PFSK-1 (cell line): ENCODE data around the gene TRIM61. TPM values are rescaled to one million over a fixed set of nuclear protein-coding genes. Genes with fewer than 3 reads are reported as not detected.

Experiments used
- FOXP2 ChIP-seq: optimal IDR thresholded peaks from 2 replicates; pipeline ENCODE3; 2011; ENCODE audit warnings: borderline replicate concordance, control low read depth, inconsistent platforms; ENCODE audit not compliant: insufficient read depth; ENCODE audit errors: extremely low read length, extremely low read depth
- POLR2AphosphoS5 ChIP-seq: IDR thresholded peaks from 2 replicates; pipeline ENCODE4 v1.6.1; 2012; ENCODE audit warnings: low read depth, mild to moderate bottlenecking, control low read depth, low read length, moderate library complexity
- REST ChIP-seq, 2 experiments: IDR thresholded peaks; 2 replicates each; pipeline versions ENCODE4 v1.6.1 to v1.8.0; 2011 to 2012; ENCODE audit warnings: low read depth in 2 of 2, low read length in 2 of 2, control low read depth in 1 of 2, inconsistent platforms in 1 of 2, mild to moderate bottlenecking in 1 of 2, moderate library complexity in 1 of 2; ENCODE audit not compliant: insufficient read depth in 1 of 2
- SIN3A ChIP-seq: IDR thresholded peaks from 2 replicates; pipeline ENCODE4 v1.6.1; 2012; ENCODE audit warnings: mild to moderate bottlenecking, low read length, moderate library complexity, borderline replicate concordance; ENCODE audit not compliant: insufficient read depth
- TAF1 ChIP-seq: IDR thresholded peaks from 2 replicates; pipeline ENCODE4 v1.6.1; 2012; ENCODE audit warnings: low read length, control low read depth, borderline replicate concordance; ENCODE audit not compliant: insufficient read depth
- polyA plus RNA-seq: library from polyadenylated mRNA; unstranded; fragments of >200 nt; gene quantifications from one replicate; pipeline ENCODE4 v1.2.1, GENCODE V29; 2012; ENCODE audit warnings: low read depth, missing spikeins; ENCODE audit not compliant: insufficient read length

TRIM61 gene
- polyA plus RNA-seq, result 0.29 TPM

GRCh38 chr4:164977243-164978164, at the start of gene TRIM61:
Gene TRIM61 (minus strand): TSS chr4:164977657. CDS start chr4:164970002, 7,655 bp downstream.
- TF ChIP-seq FOXP2, result no peak
- TF ChIP-seq REST (IDR thresholded peaks at IDR 0.05; ENCODE audit: insufficient read depth in 1 of 2, low read depth in 2 of 2, low read length in 2 of 2), result no peak
- no peak for TF ChIP-seq POLR2AphosphoS5
- TF ChIP-seq SIN3A, result no peak
- no peak for TF ChIP-seq TAF1

GRCh38 chr4:165016971-165017370, 39.5 kb upstream of the TRIM61 start:
- TF ChIP-seq TAF1 (no peak), POLR2AphosphoS5 (no peak), FOXP2 (no peak), REST (IDR thresholded peaks at IDR 0.05; ENCODE audit: insufficient read depth in 1 of 2, low read depth in 2 of 2, low read length in 2 of 2) (no peak), SIN3A (no peak)

GRCh38 chr4:165013691-165014090, 36.2 kb upstream of the TRIM61 start:
- TF ChIP-seq SIN3A (no peak), FOXP2 (no peak), REST (IDR thresholded peaks at IDR 0.05; ENCODE audit: insufficient read depth in 1 of 2, low read depth in 2 of 2, low read length in 2 of 2) (no peak), TAF1 (no peak), POLR2AphosphoS5 (no peak)

- no peak for TF ChIP-seq POLR2AphosphoS5
- TF ChIP-seq SIN3A, result no peak
- no peak for TF ChIP-seq REST (IDR thresholded peaks at IDR 0.05; ENCODE audit: insufficient read depth in 1 of 2, low read depth in 2 of 2, low read length in 2 of 2)
- TF ChIP-seq TAF1, result no peak
Observed at GRCh38 chr4:165011403-165011802, 33.9 kb upstream of the TRIM61 start.
